NAMALWA (cell line): ENCODE results near the gene FBH1.
"Not testable (repeated sequence)": the region's sequence is repeated elsewhere in the genome, so short reads cannot be mapped to it uniquely, and the experiment has no call there.

Experiments used
- DNase-seq: peaks from one replicate; pipeline ENCODE4 v3.0.0-alpha.2; 2015; ENCODE audit warnings: low spot score

FBH1 gene

GRCh38 chr10:5876181-5876768 lies 13.8 kb upstream of the FBH1 start:
- no peak for DNase-seq

GRCh38 chr10:5877041-5877440 lies 13.0 kb upstream of the FBH1 start:
- DNase-seq, result not testable (repeated sequence)

DNA sequence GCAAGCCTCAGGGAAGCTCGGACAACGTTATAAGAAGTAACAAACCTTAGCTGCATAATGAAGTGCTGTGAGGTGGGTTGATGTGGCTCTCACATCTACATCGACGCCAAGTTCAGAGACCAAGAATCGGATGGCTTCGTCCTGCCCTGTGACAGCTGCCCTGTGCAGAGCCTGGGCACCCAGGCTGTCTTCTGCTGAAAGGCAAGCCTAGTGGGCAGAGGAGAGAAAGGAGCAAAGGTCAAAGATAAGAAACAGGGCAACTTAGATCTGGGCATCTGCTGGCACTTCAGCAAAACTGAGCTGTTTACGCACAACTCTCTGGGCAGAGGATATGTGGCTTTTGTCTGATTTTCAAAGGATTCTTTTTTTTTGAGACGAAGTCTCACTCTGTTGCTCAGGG lies 7.1 kb upstream of the FBH1 start:
- no peak for DNase-seq

DNA sequence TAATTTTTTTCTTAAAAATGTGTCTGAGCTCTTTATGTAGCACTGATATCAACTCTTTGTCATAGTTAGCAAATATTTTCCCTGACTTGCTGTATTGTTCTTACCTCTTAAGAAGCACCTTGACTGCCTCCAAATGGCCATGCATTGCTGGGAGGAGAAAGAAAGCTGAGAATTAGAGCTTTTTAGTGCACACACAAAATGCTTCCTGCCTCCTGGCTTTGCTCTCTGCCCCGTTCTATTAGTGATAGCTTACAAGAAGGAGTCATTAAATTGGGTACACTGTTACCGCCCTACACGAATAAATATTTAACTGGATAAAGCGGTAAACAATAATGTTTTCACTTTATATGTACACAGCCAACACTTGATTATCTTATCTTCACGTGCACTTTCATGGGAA lies 4.4 kb upstream of the FBH1 start:
- no peak for DNase-seq

DNA sequence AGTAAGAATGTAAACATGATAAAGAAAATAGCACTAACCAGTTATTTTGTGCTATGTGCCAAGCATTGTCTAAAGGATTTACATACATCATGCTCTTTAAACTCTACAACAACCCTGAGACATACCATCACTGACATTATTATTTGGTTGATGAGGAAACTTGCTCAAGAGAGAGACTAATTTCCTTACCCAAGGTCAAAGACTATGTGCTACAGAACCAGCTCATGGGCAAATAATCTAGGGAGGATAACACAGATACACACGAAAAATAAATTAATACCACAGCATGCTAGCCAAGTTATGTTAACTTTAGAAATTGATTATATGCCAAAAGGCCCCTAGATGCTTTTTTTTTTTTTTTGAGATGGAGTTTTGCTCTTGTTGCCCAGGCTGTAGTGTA lies 3.0 kb upstream of the FBH1 start:
- DNase-seq, result no peak

DNA sequence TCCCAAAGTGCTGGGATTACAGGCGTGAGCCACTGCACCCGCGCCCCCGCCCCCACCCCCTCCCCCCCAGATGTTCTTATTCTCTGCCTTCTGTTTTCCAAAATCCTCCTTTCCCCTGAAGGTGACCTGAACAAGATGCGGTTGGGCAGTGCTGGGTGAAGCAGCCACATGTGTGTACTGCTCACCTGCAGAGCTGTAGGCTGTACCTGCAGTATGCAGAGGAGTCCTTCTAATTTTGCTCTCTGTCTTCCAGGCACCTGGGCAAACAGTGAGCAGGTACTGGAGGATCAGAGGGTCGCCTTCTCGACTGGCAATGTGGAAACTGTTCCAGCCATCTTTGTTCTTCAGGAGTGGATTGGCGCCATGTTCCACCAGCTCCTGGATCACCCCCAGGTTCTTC lies 2.4 kb upstream of the FBH1 start:
- no peak for DNase-seq

GRCh38 chr10:5888351-5888750 lies 1.7 kb upstream of the FBH1 start:
- peak; percentile 31 for DNase-seq

DNA sequence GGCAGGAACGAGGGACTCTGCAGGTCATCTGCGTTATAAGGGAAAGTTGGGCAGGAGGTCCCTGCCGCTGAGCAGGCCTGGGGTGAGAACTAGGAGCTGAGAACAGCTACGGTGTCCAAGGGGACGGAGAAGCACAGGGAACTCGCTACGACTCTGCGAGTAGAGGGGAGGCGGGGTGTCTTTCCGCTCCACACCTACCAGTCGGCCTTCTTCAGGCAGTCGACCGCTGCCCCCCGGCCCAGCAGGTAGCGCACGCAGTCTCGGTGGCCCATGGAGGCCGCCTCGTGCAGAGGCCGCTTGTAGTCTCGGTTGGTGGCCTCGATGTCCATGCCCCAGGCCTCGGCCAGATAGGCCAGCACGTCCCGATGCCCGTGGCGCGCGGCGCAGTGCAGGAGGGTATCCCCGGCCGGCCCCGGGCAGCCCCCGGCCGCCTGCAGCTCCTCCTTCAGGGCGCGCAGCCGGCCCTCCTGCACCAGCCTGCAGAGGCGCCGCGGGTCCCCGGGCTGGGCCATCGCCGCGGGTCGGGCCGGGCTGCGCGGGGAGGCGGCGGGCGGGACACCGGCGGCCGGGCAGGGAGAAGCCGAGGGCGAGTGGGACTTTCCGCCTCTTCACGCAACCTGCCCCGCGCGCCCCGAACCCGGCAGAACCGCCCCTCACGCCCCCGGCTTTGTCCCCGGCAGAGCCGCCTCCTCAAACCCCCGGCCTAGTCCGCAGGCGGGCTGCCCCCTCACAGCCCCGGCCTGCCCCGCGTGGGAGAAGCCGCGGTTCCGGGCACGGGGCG lies 1.0 kb upstream of the FBH1 start:
- peak; percentile 58 for DNase-seq

- DNase-seq, result peak; percentile 39
Measured at GRCh38 chr10:5890452-5890915, 441 bp downstream of the FBH1 start.

- DNase-seq, result peak; percentile 21
Measured at GRCh38 chr10:5891009-5891408, 966 bp downstream of the FBH1 start.

GRCh38 chr10:5892007-5892406 lies 2.0 kb downstream of the FBH1 start:
- DNase-seq, result no peak

DNA sequence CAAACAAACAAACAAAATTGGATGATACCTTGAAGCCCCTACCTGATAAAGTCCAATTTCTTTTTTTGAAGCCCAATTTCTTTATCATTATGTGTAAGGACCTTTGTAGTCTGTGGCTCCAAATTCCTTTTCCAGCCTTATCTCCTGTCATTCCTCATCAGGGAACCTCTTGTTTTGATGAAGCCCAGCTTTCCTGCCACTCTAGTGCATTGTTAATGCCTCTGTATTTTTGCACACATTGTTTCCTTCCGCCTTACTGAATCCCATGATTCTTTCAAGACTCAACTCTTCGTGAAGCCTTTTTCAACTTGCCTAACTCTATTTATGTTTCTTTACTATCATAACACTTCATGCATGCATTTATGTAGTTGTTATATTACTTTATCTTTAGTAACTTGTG lies 3.3 kb downstream of the FBH1 start:
- no peak for DNase-seq

DNA sequence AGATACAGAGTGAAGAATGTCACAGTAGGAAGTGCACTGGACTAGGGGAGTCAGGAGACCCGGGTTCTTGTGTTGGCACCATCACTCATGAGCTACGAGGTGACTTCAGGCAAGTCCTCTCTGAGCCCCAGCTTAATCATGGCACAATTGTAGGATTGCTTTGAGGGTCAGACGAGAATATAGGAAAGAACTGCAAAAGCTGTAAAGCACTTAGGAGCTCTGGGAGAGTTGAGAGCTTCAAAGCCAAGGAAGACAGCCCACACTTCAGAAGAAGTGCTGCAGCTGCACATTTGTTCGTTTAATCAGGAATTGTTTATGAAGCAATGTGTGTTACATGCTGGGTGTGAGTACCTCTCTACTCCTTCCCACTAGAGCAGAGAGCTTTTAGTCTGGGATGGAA lies 4.4 kb downstream of the FBH1 start:
- no peak for DNase-seq

GRCh38 chr10:5894873-5895272 lies 4.8 kb downstream of the FBH1 start:
- no peak for DNase-seq

DNA sequence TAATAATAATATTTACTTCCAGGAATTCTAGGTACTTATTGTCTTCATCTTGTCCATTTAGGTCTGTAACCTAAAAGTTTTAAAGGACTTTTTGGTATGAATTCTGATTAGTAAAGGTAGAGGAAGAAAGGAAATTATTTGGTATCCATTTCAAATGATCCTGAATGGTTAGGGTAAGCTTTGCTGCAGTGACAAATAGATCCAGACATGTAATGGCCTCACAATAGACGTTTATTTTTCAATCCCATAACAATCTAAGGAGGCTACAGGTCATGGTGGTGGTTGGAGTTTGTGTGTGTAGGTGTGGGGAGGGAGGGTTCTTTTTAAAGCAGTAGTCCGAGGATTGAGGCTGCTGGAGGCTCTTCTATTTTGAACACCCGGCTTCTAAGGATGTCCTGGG lies 5.3 kb downstream of the FBH1 start:
- no peak for DNase-seq

DNA sequence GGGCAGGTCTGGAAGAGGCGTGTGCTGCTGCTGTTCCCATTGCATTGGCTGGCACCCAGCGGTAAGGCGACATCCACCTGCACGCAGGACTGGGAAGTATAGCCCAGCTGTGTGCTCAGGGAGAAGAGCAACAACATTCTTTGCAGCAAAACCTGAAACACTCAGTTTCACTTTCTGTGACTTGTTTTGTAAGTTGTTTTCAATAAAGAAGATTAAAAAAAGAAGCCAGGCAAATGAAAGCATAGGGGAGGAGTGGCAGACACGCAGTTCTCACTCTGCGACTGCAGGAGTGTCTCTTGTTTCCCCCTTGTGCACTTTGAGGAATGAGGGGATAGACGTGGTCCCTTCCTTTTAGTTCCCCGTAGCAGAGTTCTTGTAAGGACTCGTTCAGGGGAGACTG lies 5.8 kb downstream of the FBH1 start:
- DNase-seq, result peak; percentile 68

DNA sequence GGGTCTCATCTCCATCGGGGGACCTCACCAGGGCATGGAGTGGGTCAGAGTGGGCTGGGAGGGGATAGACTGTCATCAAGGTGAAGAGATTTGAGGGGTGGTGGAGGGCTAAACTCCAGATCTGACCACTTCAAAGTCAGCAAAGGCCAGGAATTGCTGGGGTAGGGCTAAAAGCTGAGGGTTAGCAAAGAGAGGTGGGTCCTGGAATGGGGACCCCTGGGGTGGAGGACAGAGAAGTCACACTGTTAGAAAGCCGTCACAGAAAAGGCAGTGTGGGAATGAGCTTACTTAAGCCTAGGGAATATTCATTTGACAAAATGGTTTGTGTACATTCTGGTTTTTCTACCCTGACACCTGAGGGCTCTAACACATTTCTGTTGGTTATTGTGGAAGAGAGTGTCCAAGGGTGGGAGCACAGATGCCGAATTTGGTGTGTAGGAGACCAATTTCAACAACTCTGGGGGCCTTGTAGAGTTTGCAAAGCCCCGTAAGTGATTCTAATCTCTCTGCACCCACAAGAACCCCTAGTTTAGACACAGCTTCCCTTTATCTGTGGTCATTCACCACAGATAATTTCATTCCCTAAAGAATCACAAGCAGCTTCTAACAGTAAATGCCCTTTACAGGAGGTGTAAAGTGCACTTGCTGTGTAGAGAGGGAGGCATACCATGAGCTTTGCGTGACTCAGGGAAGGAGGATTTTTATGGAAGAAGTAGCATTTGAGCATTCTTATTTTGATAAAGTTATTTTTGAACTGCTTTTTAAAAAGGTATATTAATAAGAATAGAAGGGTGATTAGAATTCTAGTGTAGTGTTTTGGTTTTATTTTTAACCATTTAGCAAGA lies 6.4 kb downstream of the FBH1 start:
- DNase-seq, result no peak

- no peak for DNase-seq
Measured at GRCh38 chr10:5897053-5897340, 7.0 kb downstream of the FBH1 start.

- no peak for DNase-seq
Measured at GRCh38 chr10:5897504-5897903, 7.5 kb downstream of the FBH1 start.

DNA sequence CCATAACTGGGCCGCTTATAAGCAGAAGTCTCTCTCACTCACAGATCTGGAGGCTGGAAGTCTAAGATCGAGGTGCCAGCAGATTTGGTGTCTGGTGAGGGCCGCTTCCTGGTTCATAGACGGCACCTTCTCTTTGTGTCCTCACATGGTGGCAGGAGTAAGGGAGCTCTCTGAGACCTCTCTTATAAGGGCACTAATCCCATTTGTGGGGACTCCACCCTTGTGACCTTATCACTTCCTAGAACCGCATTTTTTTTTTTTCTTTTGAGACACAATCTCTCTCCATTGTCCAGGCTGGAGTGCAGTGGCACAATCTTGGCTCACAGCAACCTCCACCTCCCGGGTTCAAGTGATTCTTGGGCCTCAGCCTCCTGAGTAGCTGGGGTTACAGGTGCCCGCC lies 8.1 kb downstream of the FBH1 start:
- no peak for DNase-seq

GRCh38 chr10:5900247-5900646 lies 10.2 kb downstream of the FBH1 start:
- no peak for DNase-seq

DNA sequence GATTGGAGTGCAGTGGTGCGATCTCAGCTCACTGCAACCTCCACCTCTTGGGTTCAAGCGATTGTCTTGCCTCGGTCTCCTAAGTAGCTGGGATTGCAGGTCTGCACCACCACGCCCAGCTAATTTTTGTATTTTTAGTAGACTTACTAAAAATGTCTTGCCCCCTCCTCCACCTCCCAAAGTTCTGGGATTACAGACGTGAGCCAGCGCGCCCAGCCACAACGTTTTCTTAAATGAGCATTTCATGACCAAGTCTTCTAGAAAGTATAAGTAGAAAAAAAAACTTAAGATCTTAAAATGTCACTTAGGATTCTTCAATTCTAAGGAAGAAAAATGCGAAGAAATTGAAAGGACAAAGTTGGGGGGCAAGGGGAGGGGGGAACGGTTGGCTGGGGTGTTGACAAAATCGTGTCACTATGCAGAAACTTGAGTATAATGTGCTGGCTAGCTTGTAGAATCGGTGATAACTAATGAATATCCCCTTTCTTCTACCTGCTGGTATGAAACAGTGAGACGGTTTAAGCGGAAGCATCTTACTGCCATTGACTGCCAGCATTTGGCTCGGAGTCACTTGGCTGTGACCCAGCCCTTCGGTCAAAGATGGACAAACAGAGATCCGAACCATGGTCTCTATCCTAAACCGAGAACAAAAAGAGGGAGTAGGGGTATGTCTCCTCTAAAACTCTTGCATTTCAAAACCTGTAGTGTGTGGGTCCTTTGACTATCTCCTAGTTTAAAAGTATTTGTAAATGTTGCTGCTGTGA lies 12.7 kb downstream of the FBH1 start:
- no peak for DNase-seq
